ENCODE measurements around the gene EN2. TPM values are rescaled to one million over a fixed set of nuclear protein-coding genes. Genes with fewer than 3 reads are reported as not detected.

The EN2 gene
- total RNA-seq, 1 donor, result not detected

GRCh38 chr7:155453296-155454182 lies 4.4 kb upstream of the EN2 start:
- no peak overlapping the region for H3K4me3 ChIP-seq (ENCODE audit: low read length)
- no peaks in the 10 kb centered on the region for H3K9me3 ChIP-seq (ENCODE audit: low read depth, low read length)
- peaks cover 82% of the 10 kb centered on the region for H3K27me3 ChIP-seq (ENCODE audit: insufficient read depth, low read length)
- peaks cover 13% of the 10 kb centered on the region for H3K4me1 ChIP-seq (ENCODE audit: insufficient read depth, low read length)

GRCh38 chr7:155454183-155455112 lies 3.5 kb upstream of the EN2 start:
- Histone ChIP-seq H3K4me3 (ENCODE audit: low read length) (no peak overlapping the region), H3K9me3 (ENCODE audit: low read depth, low read length) (no peaks in the 10 kb centered on the region), H3K27me3 (ENCODE audit: insufficient read depth, low read length) (peaks cover 83% of the 10 kb centered on the region), H3K4me1 (ENCODE audit: insufficient read depth, low read length) (peaks cover 23% of the 10 kb centered on the region)

- Histone ChIP-seq H3K4me3 (ENCODE audit: low read length) (no peak overlapping the region), H3K4me1 (ENCODE audit: insufficient read depth, low read length) (peaks cover 24% of the 10 kb centered on the region), H3K27me3 (ENCODE audit: insufficient read depth, low read length) (peaks cover 85% of the 10 kb centered on the region), H3K9me3 (ENCODE audit: low read depth, low read length) (no peaks in the 10 kb centered on the region)
Observed at GRCh38 chr7:155455132-155455693, 2.7 kb upstream of the EN2 start.

GRCh38 chr7:155455776-155456737 lies 1.9 kb upstream of the EN2 start:
- H3K27me3 ChIP-seq (ENCODE audit: insufficient read depth, low read length), result peaks cover 85% of the 10 kb centered on the region
- H3K4me3 ChIP-seq (ENCODE audit: low read length), result no peak overlapping the region
- H3K9me3 ChIP-seq (ENCODE audit: low read depth, low read length), result no peaks in the 10 kb centered on the region
- H3K4me1 ChIP-seq (ENCODE audit: insufficient read depth, low read length), result peaks cover 24% of the 10 kb centered on the region

- Histone ChIP-seq H3K27me3 (ENCODE audit: insufficient read depth, low read length) (peaks cover 85% of the 10 kb centered on the region), H3K4me1 (ENCODE audit: insufficient read depth, low read length) (peaks cover 24% of the 10 kb centered on the region), H3K9me3 (ENCODE audit: low read depth, low read length) (no peaks in the 10 kb centered on the region), H3K4me3 (ENCODE audit: low read length) (peak overlapping the region; percentile 18)
Observed at GRCh38 chr7:155456738-155457543, 988 bp upstream of the EN2 start.

GRCh38 chr7:155457544-155458110 lies 302 bp upstream of the EN2 start:
- Histone ChIP-seq H3K9me3 (ENCODE audit: low read depth, low read length) (no peaks in the 10 kb centered on the region), H3K4me1 (ENCODE audit: insufficient read depth, low read length) (peaks cover 24% of the 10 kb centered on the region), H3K4me3 (ENCODE audit: low read length) (peak overlapping the region; percentile 18), H3K27me3 (ENCODE audit: insufficient read depth, low read length) (peaks cover 85% of the 10 kb centered on the region)

GRCh38 chr7:155458878-155459699 lies 1.2 kb downstream of the EN2 start:
- Histone ChIP-seq H3K4me3 (ENCODE audit: low read length) (no peak overlapping the region), H3K27me3 (ENCODE audit: insufficient read depth, low read length) (peaks cover 87% of the 10 kb centered on the region), H3K9me3 (ENCODE audit: low read depth, low read length) (no peaks in the 10 kb centered on the region), H3K4me1 (ENCODE audit: insufficient read depth, low read length) (peaks cover 24% of the 10 kb centered on the region)

GRCh38 chr7:155459700-155460461 lies 2.0 kb downstream of the EN2 start:
- Histone ChIP-seq H3K27me3 (ENCODE audit: insufficient read depth, low read length) (peaks cover 87% of the 10 kb centered on the region), H3K9me3 (ENCODE audit: low read depth, low read length) (no peaks in the 10 kb centered on the region), H3K4me3 (ENCODE audit: low read length) (no peak overlapping the region), H3K4me1 (ENCODE audit: insufficient read depth, low read length) (peaks cover 19% of the 10 kb centered on the region)

GRCh38 chr7:155460926-155461613 lies 3.1 kb downstream of the EN2 start:
- peaks cover 20% of the 10 kb centered on the region for H3K4me1 ChIP-seq (ENCODE audit: insufficient read depth, low read length)
- H3K9me3 ChIP-seq (ENCODE audit: low read depth, low read length), result no peaks in the 10 kb centered on the region
- H3K4me3 ChIP-seq (ENCODE audit: low read length), result no peak overlapping the region
- H3K27me3 ChIP-seq (ENCODE audit: insufficient read depth, low read length), result peaks cover 87% of the 10 kb centered on the region

GRCh38 chr7:155461631-155462030 lies 3.7 kb downstream of the EN2 start:
- no peaks in the 10 kb centered on the region for H3K9me3 ChIP-seq (ENCODE audit: low read depth, low read length)
- H3K4me1 ChIP-seq (ENCODE audit: insufficient read depth, low read length), result peaks cover 25% of the 10 kb centered on the region
- peaks cover 87% of the 10 kb centered on the region for H3K27me3 ChIP-seq (ENCODE audit: insufficient read depth, low read length)
- no peak overlapping the region for H3K4me3 ChIP-seq (ENCODE audit: low read length)

- Histone ChIP-seq H3K4me3 (ENCODE audit: low read length) (no peak overlapping the region), H3K27me3 (ENCODE audit: insufficient read depth, low read length) (peaks cover 87% of the 10 kb centered on the region), H3K4me1 (ENCODE audit: insufficient read depth, low read length) (peaks cover 25% of the 10 kb centered on the region), H3K9me3 (ENCODE audit: low read depth, low read length) (no peaks in the 10 kb centered on the region)
Observed at GRCh38 chr7:155462163-155462735, 4.3 kb downstream of the EN2 start.
